Hepatocyte (in vitro differentiated cells): ENCODE measurements around the gene TREM1. TPM values are rescaled to one million over a fixed set of nuclear protein-coding genes. Genes with fewer than 3 reads are reported as not detected.

Experiments
- DNase-seq: peaks from one replicate; pipeline ENCODE4 v3.0.0-alpha.2; 2016; ENCODE audit warnings: low spot score
- H2AFZ ChIP-seq: fragments of 200-600 bp; sonication (generic); 2 replicates; pipeline ENCODE4 v1.6.0; 2016; ENCODE audit warnings: antibody characterized with exemption, mild to moderate bottlenecking
- H3K27ac ChIP-seq: fragments of 200-600 bp; sonication (generic); 2 replicates; pipeline ENCODE4 v1.5.1; 2016; ENCODE audit warnings: mild to moderate bottlenecking
- H3K27me3 ChIP-seq: fragments of 200-600 bp; sonication (generic); 2 replicates; pipeline ENCODE4 v1.6.1; 2016
- H3K36me3 ChIP-seq: fragments of 200-600 bp; sonication (generic); replicated peaks from 2 replicates; pipeline ENCODE4 v1.5.1; 2016; ENCODE audit warnings: low read depth; ENCODE audit not compliant: insufficient read depth
- H3K4me1 ChIP-seq: fragments of 200-600 bp; sonication (generic); 2 replicates; pipeline ENCODE4 v1.5.1; 2016; ENCODE audit warnings: mild to moderate bottlenecking, moderate library complexity; ENCODE audit not compliant: insufficient read depth
- H3K4me2 ChIP-seq: fragments of 200-600 bp; sonication (generic); 2 replicates; pipeline ENCODE4 v1.6.0; 2016
- H3K4me3 ChIP-seq: fragments of 200-600 bp; sonication (generic); 2 replicates; pipeline ENCODE4 v1.5.1; 2016; ENCODE audit warnings: mild to moderate bottlenecking
- H3K79me2 ChIP-seq: fragments of 200-600 bp; sonication (generic); 2 replicates; pipeline ENCODE4 v1.6.0; 2017; ENCODE audit warnings: mild to moderate bottlenecking
- H3K9me2 ChIP-seq: fragments of 200-600 bp; sonication (generic); replicated peaks from 2 replicates; pipeline ENCODE4 v1.6.0; 2017; ENCODE audit warnings: mild to moderate bottlenecking; ENCODE audit not compliant: insufficient read depth
- H3K9me3 ChIP-seq: fragments of 200-600 bp; sonication (generic); 2 replicates; pipeline ENCODE4 v1.5.1; 2016; ENCODE audit warnings: low read depth, mild to moderate bottlenecking
- H4K20me1 ChIP-seq: fragments of 200-600 bp; sonication (generic); 2 replicates; pipeline ENCODE4 v1.6.0; 2016; ENCODE audit warnings: mild to moderate bottlenecking; ENCODE audit not compliant: insufficient read depth, poor library complexity, severe bottlenecking
- EZH2 ChIP-seq: fragments of 200-600 bp; sonication (generic); IDR thresholded peaks from 2 replicates; pipeline ENCODE4 v1.6.1; 2016; ENCODE audit warnings: antibody characterized with exemption, mild to moderate bottlenecking, borderline replicate concordance
- EZH2phosphoT487 ChIP-seq: fragments of 200-600 bp; sonication (generic); IDR thresholded peaks from one replicate; pipeline ENCODE4 v1.6.1; 2018; ENCODE audit warnings: antibody characterized with exemption, mild to moderate bottlenecking, low read depth, moderate library complexity; ENCODE audit not compliant: unreplicated experiment, severe bottlenecking
- WGBS: methylation state at CpG from one replicate; pipeline ENCODE4 v1.1.6; 2016; ENCODE audit warnings: low lambda C conversion rate; ENCODE audit errors: missing lambda C conversion rate; 5-methylcytosine and 5-hydroxymethylcytosine counted together
- polyA plus RNA-seq: library from polyadenylated mRNA; unstranded; fragments of >200 nt; fragmentation: Nextera tagmentation; extraction: Ambion mirVana; gene quantifications from 2 replicates; pipeline ENCODE4 v1.2.1, GENCODE V29; 2016
- total RNA-seq: library from RNA; depleted of rRNA; stranded (reverse); fragments of >200 nt; gene quantifications from 2 replicates; pipeline ENCODE4 v1.2.3, GENCODE V29; 2014
- TF ChIP-seq, protein P1 (sequence below): fragments of 200-600 bp; sonication (generic); IDR thresholded peaks from 2 replicates; pipeline ENCODE4 v1.5.1; 2016; ENCODE audit warnings: antibody characterized with exemption, mild to moderate bottlenecking; ENCODE audit not compliant: poor library complexity

The TREM1 gene
- total and polyA plus RNA-seq, 2 experiments from 2014 or later = 0.63 to 2.3 TPM

DNA sequence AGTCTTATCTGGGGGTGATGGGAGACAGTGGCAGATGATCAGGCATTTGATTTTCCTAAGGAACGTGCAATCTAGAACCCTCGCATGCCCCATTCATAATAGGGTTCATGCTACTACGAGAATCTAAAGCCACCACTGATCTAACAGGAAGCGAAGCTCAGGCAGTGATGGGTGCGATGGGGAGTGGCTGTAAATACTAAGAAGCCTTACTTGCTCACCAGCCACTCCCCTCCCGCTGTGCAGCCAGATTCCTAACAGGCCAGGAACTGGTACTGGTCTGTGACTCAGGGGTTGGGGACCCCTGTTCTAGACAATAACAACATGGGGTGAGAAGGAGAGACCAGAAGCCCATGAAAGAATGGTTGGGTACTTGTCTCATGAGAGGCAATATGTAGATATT, 53.8 kb downstream of the TREM1 start:
- H3K9me3 ChIP-seq = no peaks in the 10 kb centered on the region
- H3K36me3 ChIP-seq = no peaks in the 10 kb centered on the region
- TF ChIP-seq EZH2 (no peak), EZH2phosphoT487 (no peak)
- TF ChIP-seq, protein P1, sequence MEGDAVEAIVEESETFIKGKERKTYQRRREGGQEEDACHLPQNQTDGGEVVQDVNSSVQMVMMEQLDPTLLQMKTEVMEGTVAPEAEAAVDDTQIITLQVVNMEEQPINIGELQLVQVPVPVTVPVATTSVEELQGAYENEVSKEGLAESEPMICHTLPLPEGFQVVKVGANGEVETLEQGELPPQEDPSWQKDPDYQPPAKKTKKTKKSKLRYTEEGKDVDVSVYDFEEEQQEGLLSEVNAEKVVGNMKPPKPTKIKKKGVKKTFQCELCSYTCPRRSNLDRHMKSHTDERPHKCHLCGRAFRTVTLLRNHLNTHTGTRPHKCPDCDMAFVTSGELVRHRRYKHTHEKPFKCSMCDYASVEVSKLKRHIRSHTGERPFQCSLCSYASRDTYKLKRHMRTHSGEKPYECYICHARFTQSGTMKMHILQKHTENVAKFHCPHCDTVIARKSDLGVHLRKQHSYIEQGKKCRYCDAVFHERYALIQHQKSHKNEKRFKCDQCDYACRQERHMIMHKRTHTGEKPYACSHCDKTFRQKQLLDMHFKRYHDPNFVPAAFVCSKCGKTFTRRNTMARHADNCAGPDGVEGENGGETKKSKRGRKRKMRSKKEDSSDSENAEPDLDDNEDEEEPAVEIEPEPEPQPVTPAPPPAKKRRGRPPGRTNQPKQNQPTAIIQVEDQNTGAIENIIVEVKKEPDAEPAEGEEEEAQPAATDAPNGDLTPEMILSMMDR = no peak
- WGBS = 76% methylated on average over 6 of the region's 6 CpGs
- H3K9me2 ChIP-seq = no peaks in the 10 kb centered on the region
- no peaks in the 10 kb centered on the region for H3K27me3 ChIP-seq
- no peaks in the 10 kb centered on the region for H4K20me1 ChIP-seq
- H3K4me3 ChIP-seq = no peak overlapping the region
- H3K4me2 ChIP-seq = no peak overlapping the region
- no peak overlapping the region for H3K27ac ChIP-seq
- no peaks in the 10 kb centered on the region for H3K79me2 ChIP-seq
- H2AFZ ChIP-seq = no peak overlapping the region
- no peak for DNase-seq
- H3K4me1 ChIP-seq = no peaks in the 10 kb centered on the region

DNA sequence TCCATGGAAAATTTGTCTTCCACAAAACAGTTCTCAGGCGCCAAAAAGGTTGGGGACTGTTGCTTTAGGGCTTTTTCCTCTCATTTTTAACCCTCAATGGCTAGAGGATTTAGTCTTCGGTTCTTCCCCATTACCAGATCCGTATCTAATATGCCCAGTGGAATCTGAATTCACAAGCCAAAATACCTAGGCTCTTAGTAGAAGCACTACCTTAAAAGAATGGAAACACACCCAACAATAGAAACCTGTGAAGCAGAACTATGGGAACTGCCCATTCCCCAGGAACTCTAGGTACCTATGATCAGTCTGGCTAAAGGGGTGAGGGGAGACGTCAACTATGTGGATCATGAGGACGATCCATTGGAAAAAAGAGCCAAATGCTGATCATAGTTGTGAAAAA, 55.2 kb downstream of the TREM1 start:
- no peaks in the 10 kb centered on the region for H3K9me2 ChIP-seq
- no peaks in the 10 kb centered on the region for H4K20me1 ChIP-seq
- no peak overlapping the region for H3K27ac ChIP-seq
- no peak overlapping the region for H2AFZ ChIP-seq
- no peaks in the 10 kb centered on the region for H3K4me1 ChIP-seq
- no peak for TF ChIP-seq EZH2phosphoT487
- no peak for TF ChIP-seq EZH2
- TF ChIP-seq, protein P1 = no peak
- no peaks in the 10 kb centered on the region for H3K36me3 ChIP-seq
- H3K9me3 ChIP-seq = no peaks in the 10 kb centered on the region
- no peak for DNase-seq
- peaks cover 4% of the 10 kb centered on the region for H3K27me3 ChIP-seq
- no peaks in the 10 kb centered on the region for H3K79me2 ChIP-seq
- H3K4me3 ChIP-seq = no peak overlapping the region
- WGBS = 89% methylated on average over 5 of the region's 5 CpGs
- no peak overlapping the region for H3K4me2 ChIP-seq

DNA sequence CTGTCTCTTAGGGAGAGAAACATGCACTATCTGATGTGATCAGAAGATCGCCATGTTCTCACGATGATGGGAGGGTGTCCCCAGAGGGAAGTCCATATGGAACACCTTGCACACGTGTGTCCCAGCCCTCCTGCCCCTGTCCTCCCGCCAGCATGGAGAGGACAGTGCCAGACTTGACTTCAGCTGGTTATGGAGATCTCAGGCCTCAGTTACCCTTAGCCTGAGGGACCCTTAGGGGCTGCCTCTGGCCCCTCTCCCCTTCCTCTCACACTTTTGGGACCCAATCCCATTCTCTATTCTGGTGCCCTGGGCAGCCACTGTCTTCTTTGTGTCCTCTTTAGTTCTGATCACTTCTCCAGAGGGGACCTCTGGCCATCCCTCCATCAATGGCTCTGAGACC, 56.8 kb downstream of the TREM1 start:
- TF ChIP-seq EZH2 (no peak), EZH2phosphoT487 (no peak)
- TF ChIP-seq, protein P1 = no peak
- no peak overlapping the region for H2AFZ ChIP-seq
- H3K9me2 ChIP-seq = no peaks in the 10 kb centered on the region
- no peaks in the 10 kb centered on the region for H3K79me2 ChIP-seq
- no peaks in the 10 kb centered on the region for H3K36me3 ChIP-seq
- 96% methylated on average over 4 of the region's 4 CpGs for WGBS
- H4K20me1 ChIP-seq = no peaks in the 10 kb centered on the region
- H3K4me1 ChIP-seq = no peaks in the 10 kb centered on the region
- peaks cover 14% of the 10 kb centered on the region for H3K27me3 ChIP-seq
- no peak overlapping the region for H3K27ac ChIP-seq
- no peaks in the 10 kb centered on the region for H3K9me3 ChIP-seq
- H3K4me2 ChIP-seq = no peak overlapping the region
- H3K4me3 ChIP-seq = no peak overlapping the region
- no peak for DNase-seq

DNA sequence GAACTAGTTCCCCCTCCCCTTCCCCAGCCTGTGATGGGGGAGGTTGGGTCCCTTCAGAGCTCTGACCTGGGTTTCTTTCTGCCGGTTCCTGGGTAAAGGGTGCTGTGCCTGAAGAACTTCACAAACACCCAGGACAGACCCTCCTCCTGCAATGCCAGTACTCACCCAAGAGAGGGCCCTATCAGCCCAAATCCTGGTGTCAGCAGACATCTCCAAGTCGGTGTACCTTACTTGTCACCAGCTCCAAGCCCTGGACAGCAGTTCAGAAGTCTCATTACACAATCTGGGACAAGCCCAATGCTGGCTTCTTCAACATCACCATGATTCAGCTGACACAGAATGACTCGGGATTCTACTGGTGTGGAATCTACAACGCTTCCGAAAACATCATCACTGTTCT, 57.9 kb downstream of the TREM1 start:
- Histone ChIP-seq H3K27me3 (peaks cover 23% of the 10 kb centered on the region), H3K36me3 (no peaks in the 10 kb centered on the region), H2AFZ (no peak overlapping the region), H3K27ac (no peak overlapping the region), H3K4me1 (no peaks in the 10 kb centered on the region), H4K20me1 (no peaks in the 10 kb centered on the region), H3K9me3 (no peaks in the 10 kb centered on the region), H3K79me2 (no peaks in the 10 kb centered on the region), H3K9me2 (no peaks in the 10 kb centered on the region), H3K4me3 (no peak overlapping the region), H3K4me2 (no peak overlapping the region)
- DNase-seq = no peak
- TF ChIP-seq, protein P1 = no peak
- TF ChIP-seq EZH2phosphoT487 (no peak), EZH2 (no peak)
- WGBS = 64% methylated on average over 5 of the region's 5 CpGs
